T-cell (primary cell): ENCODE data around the gene STX16. TPM values are rescaled to one million over a fixed set of nuclear protein-coding genes. Genes with fewer than 3 reads are reported as not detected.

ENCODE experiments used
- ATAC-seq, 4 experiments: fragments of 200-7000 bp in 3 of 4; fragments of 150-1000 bp in 1 of 4; cut with Tn5 transposase; replicated peaks in 1 of 4; 1 replicate in 3 of 4; 2 replicates in 1 of 4; pipeline ENCODE4 v1.10.0; 2021; ENCODE audit warnings: moderate library complexity in 3 of 4, mild to moderate bottlenecking in 2 of 4, moderate number of reproducible peaks in 1 of 4
- CTCF ChIA-PET, 2 donors: fragments of 300-600 bp; sonication (Branson Sonifier 250); formaldehyde crosslinking; loops; one replicate each; lab custom pipeline; 2022; ENCODE audit warnings: antibody characterized with exemption in 2 of 2; lab: Charles Lee
- POLR2A ChIA-PET, 2 donors: fragments of 300-600 bp; sonication (Branson Sonifier 250); formaldehyde crosslinking; loops; one replicate each; lab custom pipeline; 2022; ENCODE audit warnings: antibody characterized with exemption in 2 of 2; lab: Charles Lee
- DNase-seq, 35 experiments: peaks; one replicate each; pipeline versions ENCODE4 v3.0.0 to v3.0.0-alpha.2; 2013 to 2023
- H3K27ac ChIP-seq: one replicate; pipeline ENCODE4 v1.5.1; 2013; ENCODE audit warnings: low read length
- H3K27me3 ChIP-seq, 2 experiments: replicated peaks in 1 of 2; 1 replicate in 1 of 2; 2 replicates in 1 of 2; pipeline versions ENCODE4 v1.6.1 to v1.7.0; 2013; ENCODE audit warnings: low read length in 1 of 2, mixed read lengths in 1 of 2; ENCODE audit not compliant: control insufficient read depth in 2 of 2, insufficient read depth in 2 of 2; ENCODE audit errors: extremely low read depth in 1 of 2
- H3K36me3 ChIP-seq, 2 donors: 1 replicate in 1 of 2; 2 replicates in 1 of 2; pipeline versions ENCODE4 v1.6.1 to v1.7.0; 2013; ENCODE audit warnings: low read length in 1 of 2; ENCODE audit not compliant: control insufficient read depth in 2 of 2, insufficient read depth in 1 of 2; ENCODE audit errors: extremely low read depth in 1 of 2
- H3K4me1 ChIP-seq, 2 experiments: 1 replicate in 1 of 2; 2 replicates in 1 of 2; pipeline versions ENCODE4 v1.6.1 to v1.7.0; 2013; ENCODE audit warnings: low read length in 2 of 2, mixed read lengths in 1 of 2; ENCODE audit not compliant: insufficient read depth in 2 of 2, control insufficient read depth in 1 of 2; ENCODE audit errors: extremely low read depth in 1 of 2
- H3K4me3 ChIP-seq, 2 donors: 1 replicate in 1 of 2; 2 replicates in 1 of 2; pipeline versions ENCODE4 v1.5.1 to v1.7.0; 2013; ENCODE audit warnings: mild to moderate bottlenecking in 2 of 2, low read length in 1 of 2, moderate library complexity in 1 of 2; ENCODE audit not compliant: control insufficient read depth in 1 of 2; ENCODE audit errors: extremely low read depth in 1 of 2
- H3K9me3 ChIP-seq: 2 replicates; pipeline ENCODE4 v1.7.0; 2013
- H3K27ac Mint-ChIP-seq, 2 donors: one replicate each; pipeline ENCODE4 v1.8.0; 2020 to 2021; ENCODE audit warnings: mild to moderate bottlenecking in 2 of 2, mixed read lengths in 2 of 2
- H3K27me3 Mint-ChIP-seq, 2 donors: one replicate each; pipeline ENCODE4 v1.8.0; 2021 to 2022; ENCODE audit warnings: mixed read lengths in 2 of 2
- H3K36me3 Mint-ChIP-seq: one replicate; pipeline ENCODE4 v1.8.0; 2021; ENCODE audit warnings: mixed read lengths
- H3K4me1 Mint-ChIP-seq, 3 donors: one replicate each; pipeline ENCODE4 v1.8.0; 2020 to 2022; ENCODE audit warnings: mixed read lengths in 3 of 3, mild to moderate bottlenecking in 1 of 3
- H3K4me3 Mint-ChIP-seq, 3 donors: one replicate each; pipeline ENCODE4 v1.8.0; 2020 to 2022; ENCODE audit warnings: mild to moderate bottlenecking in 3 of 3, mixed read lengths in 3 of 3, moderate library complexity in 3 of 3
- H3K9me3 Mint-ChIP-seq, 3 donors: one replicate each; pipeline ENCODE4 v1.8.0; 2020 to 2022; ENCODE audit warnings: mixed read lengths in 3 of 3
- WGBS: methylation state at CpG from one replicate; pipeline ENCODE4 v1.1.5; 2013; ENCODE audit warnings: missing lambda C conversion rate; ENCODE audit not compliant: insufficient coverage; 5-methylcytosine and 5-hydroxymethylcytosine counted together
- total RNA-seq, 35 experiments: library from RNA in 6 of 35; stranded (reverse) in 6 of 35; fragments of 120-200 nt in 1 of 35; gene quantifications; one replicate each; pipeline versions ENCODE4 v1.2.1 to v1.2.4 and lab custom pipeline; 2013 to 2026

STX16 gene
- total RNA-seq, 5 donors from 2014 or later (not counting 1 experiment from before 2014, with no cell fraction given): 154 to 213 (median 178) TPM

DNA sequence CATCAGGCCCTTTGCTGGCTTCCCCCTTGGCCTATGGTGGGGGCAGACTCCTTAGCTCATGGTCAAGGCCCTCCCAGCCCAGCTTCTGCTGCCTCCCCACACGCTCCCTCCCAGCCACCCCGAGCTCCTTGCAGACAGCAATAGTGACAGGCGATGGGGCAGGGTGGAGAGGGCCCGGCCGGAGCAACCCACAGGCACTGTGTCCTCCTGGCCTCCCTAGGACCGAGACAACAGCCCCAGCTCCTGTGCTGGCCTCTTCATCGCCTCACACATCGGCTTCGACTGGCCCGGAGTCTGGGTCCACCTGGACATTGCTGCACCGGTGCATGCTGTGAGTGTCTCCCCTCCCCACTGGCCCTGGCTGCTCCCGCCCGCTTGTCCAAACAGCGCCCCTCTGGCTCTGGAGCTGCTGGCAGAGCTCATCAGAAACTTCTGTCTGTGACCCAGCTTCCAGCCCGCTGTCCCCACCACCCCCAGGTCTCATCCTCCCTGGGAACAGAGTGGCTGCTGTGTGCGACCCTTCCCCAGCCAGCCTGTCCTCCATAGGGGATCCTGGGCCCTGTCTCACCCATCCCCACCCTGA is 63.3 kb downstream of the STX16 start:
- H3K27me3 Mint-ChIP-seq: no peaks in the 10 kb centered on the region
- no peak for ATAC-seq
- ChIA-PET CTCF (no interaction called here), POLR2A (no interaction called here)
- no peaks in the 10 kb centered on the region for H3K27me3 ChIP-seq
- DNase-seq: peak in 2 of 35 experiments; percentile 4 to 7
- H3K9me3 Mint-ChIP-seq: no peaks in the 10 kb centered on the region
- H3K27ac Mint-ChIP-seq: no peak overlapping the region
- no peaks in the 10 kb centered on the region for H3K36me3 Mint-ChIP-seq
- no peaks in the 10 kb centered on the region for H3K36me3 ChIP-seq
- WGBS: 95% methylated on average over 15 of the region's 16 CpGs
- no peaks in the 10 kb centered on the region for H3K9me3 ChIP-seq
- H3K4me1 ChIP-seq: no peaks in the 10 kb centered on the region
- H3K4me1 Mint-ChIP-seq: no peaks in the 10 kb centered on the region
- H3K4me3 Mint-ChIP-seq: no peak overlapping the region
- no peak overlapping the region for H3K4me3 ChIP-seq
- no peak overlapping the region for H3K27ac ChIP-seq

DNA sequence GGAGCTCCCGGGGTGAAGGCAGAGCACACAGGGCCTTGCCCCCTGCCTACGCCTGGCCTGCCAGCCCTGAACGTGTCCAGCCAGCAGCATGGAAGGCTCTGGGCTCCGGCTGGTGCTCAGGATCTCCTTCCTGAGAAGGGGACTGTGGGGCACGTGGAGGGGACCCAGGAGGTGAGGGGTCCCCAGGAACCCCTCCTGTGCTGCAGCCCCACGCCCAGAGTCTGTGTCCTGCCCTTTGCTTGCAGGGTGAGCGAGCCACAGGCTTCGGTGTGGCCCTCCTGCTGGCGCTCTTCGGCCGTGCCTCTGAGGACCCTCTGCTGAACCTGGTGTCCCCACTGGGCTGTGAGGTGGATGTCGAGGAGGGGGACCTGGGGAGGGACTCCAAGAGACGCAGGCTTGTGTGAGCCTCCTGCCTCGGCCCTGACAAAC is 63.9 kb downstream of the STX16 start:
- no peaks in the 10 kb centered on the region for H3K4me1 Mint-ChIP-seq
- H3K27me3 Mint-ChIP-seq: no peaks in the 10 kb centered on the region
- no peak overlapping the region for H3K27ac Mint-ChIP-seq
- no peaks in the 10 kb centered on the region for H3K36me3 Mint-ChIP-seq
- Histone ChIP-seq H3K4me3 (no peak overlapping the region), H3K27me3 (peaks cover 0 to 2% of the 10 kb centered on the region in 2 experiments), H3K27ac (no peak overlapping the region), H3K36me3 (no peaks in the 10 kb centered on the region), H3K9me3 (no peaks in the 10 kb centered on the region), H3K4me1 (no peaks in the 10 kb centered on the region)
- DNase-seq (no peak), ATAC-seq (no peak)
- no peak overlapping the region for H3K4me3 Mint-ChIP-seq
- H3K9me3 Mint-ChIP-seq: no peaks in the 10 kb centered on the region
- WGBS: 93% methylated on average over 12 of the region's 14 CpGs
- ChIA-PET POLR2A (no interaction called here), CTCF (no interaction called here)

DNA sequence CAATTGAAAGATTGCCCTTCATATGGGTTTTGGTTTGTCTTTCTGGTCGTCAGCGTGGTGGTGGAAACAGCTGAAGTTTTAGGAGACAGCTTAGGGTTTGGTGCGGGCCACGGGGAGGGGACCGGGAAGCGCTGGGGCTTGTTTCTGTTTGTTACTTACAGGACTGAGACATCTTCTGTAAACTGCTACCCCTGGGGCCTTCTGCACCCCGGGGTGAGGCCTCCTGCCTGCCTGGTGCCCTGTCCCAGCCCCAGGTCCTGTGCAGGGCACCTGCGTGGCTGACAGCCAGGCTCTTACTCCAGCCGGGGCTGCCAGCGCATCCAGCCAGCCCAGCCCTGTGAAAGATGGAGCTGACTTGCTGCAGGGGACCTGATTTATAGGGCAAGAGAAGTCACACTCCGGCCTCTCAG is 64.3 kb downstream of the STX16 start:
- Histone ChIP-seq H3K4me3 (no peak overlapping the region), H3K4me1 (no peaks in the 10 kb centered on the region), H3K27ac (no peak overlapping the region), H3K27me3 (peaks cover 0 to 5% of the 10 kb centered on the region in 2 experiments), H3K36me3 (no peaks in the 10 kb centered on the region), H3K9me3 (no peaks in the 10 kb centered on the region)
- Mint-ChIP-seq H3K27ac (no peak overlapping the region), H3K4me3 (no peak overlapping the region), H3K9me3 (no peaks in the 10 kb centered on the region), H3K36me3 (no peaks in the 10 kb centered on the region), H3K4me1 (no peaks in the 10 kb centered on the region), H3K27me3 (no peaks in the 10 kb centered on the region)
- ATAC-seq: no peak
- ChIA-PET POLR2A (no interaction called here), CTCF (no interaction called here)
- WGBS: 96% methylated on average over 8 of the region's 11 CpGs
- no peak for DNase-seq

DNA sequence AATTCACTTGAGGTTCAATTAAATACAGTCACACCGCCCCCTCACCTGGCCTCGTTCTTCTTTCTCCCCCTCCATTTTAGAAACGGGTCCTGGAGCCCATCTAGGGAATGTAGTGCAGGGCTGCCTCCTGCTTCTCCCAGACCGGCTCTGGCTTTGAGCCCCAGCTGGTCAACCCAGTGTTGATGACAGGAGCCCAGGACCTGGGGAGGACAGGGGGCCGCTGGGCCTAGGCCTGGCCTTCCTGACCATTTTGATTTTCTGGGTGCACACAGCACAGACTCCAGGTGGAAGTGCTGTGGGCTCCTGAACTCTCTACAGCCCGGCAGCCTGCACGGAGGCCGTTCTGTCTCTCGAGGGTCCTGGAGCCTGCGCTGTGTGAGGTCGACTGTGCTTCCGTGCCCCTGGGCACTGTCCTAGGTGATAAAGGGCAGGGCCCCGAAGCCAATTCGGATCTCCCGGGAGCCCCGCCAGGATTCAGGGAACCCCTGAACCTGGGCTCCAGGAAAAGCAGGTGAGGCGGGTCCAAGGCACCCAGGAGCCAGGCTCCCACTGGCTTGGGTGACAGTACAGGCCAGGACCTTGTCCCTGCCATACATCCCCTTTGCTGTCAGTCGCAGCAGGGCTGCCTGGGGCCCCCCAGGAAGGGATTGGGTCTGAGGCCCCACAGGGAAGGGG is 64.9 kb downstream of the STX16 start:
- DNase-seq (peak in 2 of 35 experiments; percentile 3 to 4), ATAC-seq (no peak)
- ChIA-PET POLR2A (no interaction called here), CTCF (no interaction called here)
- Histone ChIP-seq H3K9me3 (no peaks in the 10 kb centered on the region), H3K36me3 (no peaks in the 10 kb centered on the region), H3K4me1 (no peaks in the 10 kb centered on the region), H3K27ac (no peak overlapping the region), H3K27me3 (peaks cover 0 to 5% of the 10 kb centered on the region in 2 experiments), H3K4me3 (no peak overlapping the region)
- Mint-ChIP-seq H3K4me3 (no peak overlapping the region), H3K27me3 (peaks cover 5% of the 10 kb centered on the region in 2 donors), H3K9me3 (no peaks in the 10 kb centered on the region), H3K4me1 (no peaks in the 10 kb centered on the region), H3K27ac (no peak overlapping the region), H3K36me3 (no peaks in the 10 kb centered on the region)
- WGBS: 92% methylated on average over 17 of the region's 18 CpGs

DNA sequence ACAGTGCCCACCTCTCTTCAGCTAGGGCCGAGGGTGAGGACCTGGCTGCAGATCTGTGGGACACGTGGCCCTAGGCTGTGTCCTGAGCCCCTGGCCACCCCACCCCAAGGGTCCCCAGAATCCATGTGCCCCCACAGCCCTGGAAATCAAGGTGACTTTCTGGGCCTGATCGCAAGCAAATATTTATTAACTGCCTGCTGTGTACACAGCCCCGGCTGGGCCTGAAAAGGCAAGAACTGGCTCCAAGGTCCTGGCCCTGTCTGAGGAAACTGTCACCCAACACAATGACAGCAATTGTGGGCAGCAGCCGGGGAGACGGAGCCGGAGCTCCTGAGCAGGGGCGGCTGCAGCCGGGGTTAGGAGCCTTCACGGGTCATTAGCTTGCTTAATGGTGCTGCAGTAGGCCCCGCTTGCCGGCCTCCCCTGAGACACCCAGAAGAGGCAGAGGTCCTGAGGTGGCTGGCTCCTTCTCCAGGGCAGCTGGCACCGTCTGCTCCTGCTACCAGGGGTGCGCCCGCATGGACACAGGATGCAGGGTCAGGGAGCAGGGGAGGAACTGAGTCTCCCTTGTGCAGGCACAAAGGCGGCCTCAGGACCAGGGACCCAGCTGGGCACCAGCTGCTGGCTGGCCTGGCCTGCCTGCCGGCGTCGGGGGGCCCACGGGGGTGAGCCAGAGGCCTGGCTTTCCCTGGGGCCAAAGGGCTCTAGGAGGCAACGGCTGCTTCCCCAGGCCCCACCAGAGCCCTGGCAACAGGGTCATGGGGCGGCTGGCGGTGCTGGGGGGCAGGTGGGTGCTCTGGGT is 65.6 kb downstream of the STX16 start:
- Histone ChIP-seq H3K4me3 (no peak overlapping the region), H3K4me1 (no peaks in the 10 kb centered on the region), H3K9me3 (no peaks in the 10 kb centered on the region), H3K36me3 (no peaks in the 10 kb centered on the region), H3K27ac (no peak overlapping the region), H3K27me3 (peaks cover 0 to 7% of the 10 kb centered on the region in 2 experiments)
- H3K27ac Mint-ChIP-seq: no peak overlapping the region
- 93% methylated on average over 21 of the region's 23 CpGs for WGBS
- ChIA-PET CTCF (no interaction called here), POLR2A (no interaction called here)
- ATAC-seq (no peak), DNase-seq (peak in 2 of 35 experiments; percentile 3 to 11)
- no peaks in the 10 kb centered on the region for H3K9me3 Mint-ChIP-seq
- no peaks in the 10 kb centered on the region for H3K36me3 Mint-ChIP-seq
- no peak overlapping the region for H3K4me3 Mint-ChIP-seq
- no peaks in the 10 kb centered on the region for H3K4me1 Mint-ChIP-seq
- peaks cover 10 to 11% of the 10 kb centered on the region in 2 donors for H3K27me3 Mint-ChIP-seq

DNA sequence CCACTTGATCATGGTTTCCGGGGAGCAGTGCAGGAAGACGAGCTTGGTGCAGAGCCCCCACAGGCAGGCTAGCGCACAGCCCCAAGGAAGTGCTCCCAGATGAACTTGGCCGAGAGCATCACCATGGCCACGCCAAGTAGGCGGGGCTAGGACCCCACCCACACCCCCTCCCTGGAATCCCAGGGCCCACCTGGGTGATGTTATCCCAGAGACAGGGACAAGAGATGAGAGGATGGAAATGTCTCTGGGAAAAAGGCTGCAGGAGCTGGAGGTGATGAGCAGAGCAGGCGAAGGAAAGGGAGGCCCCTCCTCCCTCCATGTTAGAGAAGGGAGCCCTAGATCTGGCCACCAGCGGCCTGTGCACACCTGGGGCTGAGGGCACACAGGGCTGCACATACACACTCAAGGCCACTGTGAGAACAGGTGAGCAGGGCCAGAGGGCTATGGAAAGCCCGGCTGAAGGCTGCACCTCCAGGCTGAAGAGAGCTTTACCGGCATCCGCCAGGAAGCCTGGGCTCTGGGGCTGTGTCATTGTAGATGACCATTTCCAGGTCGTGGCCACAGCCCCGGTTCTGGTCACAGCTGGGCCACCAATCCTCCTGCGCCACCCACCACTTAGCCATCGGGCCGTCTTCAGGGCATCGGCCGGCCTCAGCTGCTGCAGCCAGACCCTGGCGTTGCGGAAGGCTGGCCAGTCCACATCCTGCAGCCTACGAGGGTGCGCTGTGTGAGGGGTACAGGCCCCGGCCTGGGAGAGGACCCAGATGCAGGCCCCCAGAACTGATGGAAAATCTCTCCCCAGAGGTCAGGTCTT is 66.4 kb downstream of the STX16 start:
- H3K36me3 ChIP-seq: no peaks in the 10 kb centered on the region
- no peak overlapping the region for H3K4me3 ChIP-seq
- DNase-seq: peak in 2 of 35 experiments; percentile 4 to 11
- H3K36me3 Mint-ChIP-seq: no peaks in the 10 kb centered on the region
- 91% methylated on average over 15 of the region's 23 CpGs for WGBS
- H3K4me3 Mint-ChIP-seq: no peak overlapping the region
- no peaks in the 10 kb centered on the region for H3K4me1 ChIP-seq
- H3K4me1 Mint-ChIP-seq: no peaks in the 10 kb centered on the region
- ChIA-PET CTCF (no interaction called here), POLR2A (no interaction called here)
- H3K9me3 ChIP-seq: no peaks in the 10 kb centered on the region
- H3K27ac ChIP-seq: no peak overlapping the region
- ATAC-seq: peak in 1 of 4 experiments; percentile 27
- H3K27ac Mint-ChIP-seq: no peak overlapping the region
- H3K27me3 Mint-ChIP-seq: peaks cover 16 to 17% of the 10 kb centered on the region in 2 donors
- H3K27me3 ChIP-seq: peaks cover 0 to 15% of the 10 kb centered on the region in 2 experiments
- no peaks in the 10 kb centered on the region for H3K9me3 Mint-ChIP-seq
